Measurements from ENCODE around the gene IMPDH1. TPM values are rescaled to one million over a fixed set of nuclear protein-coding genes. Genes with fewer than 3 reads are reported as not detected.
"Not testable (repeated sequence)": the region's sequence is repeated elsewhere in the genome, so short reads cannot be mapped to it uniquely, and the experiment has no call there.

IMPDH1 gene
- total RNA-seq (2014; rRNA removed): 53.5 and 53.7 TPM in 2 replicates
- polyA plus RNA-seq (2012): 44.6 TPM

DNA sequence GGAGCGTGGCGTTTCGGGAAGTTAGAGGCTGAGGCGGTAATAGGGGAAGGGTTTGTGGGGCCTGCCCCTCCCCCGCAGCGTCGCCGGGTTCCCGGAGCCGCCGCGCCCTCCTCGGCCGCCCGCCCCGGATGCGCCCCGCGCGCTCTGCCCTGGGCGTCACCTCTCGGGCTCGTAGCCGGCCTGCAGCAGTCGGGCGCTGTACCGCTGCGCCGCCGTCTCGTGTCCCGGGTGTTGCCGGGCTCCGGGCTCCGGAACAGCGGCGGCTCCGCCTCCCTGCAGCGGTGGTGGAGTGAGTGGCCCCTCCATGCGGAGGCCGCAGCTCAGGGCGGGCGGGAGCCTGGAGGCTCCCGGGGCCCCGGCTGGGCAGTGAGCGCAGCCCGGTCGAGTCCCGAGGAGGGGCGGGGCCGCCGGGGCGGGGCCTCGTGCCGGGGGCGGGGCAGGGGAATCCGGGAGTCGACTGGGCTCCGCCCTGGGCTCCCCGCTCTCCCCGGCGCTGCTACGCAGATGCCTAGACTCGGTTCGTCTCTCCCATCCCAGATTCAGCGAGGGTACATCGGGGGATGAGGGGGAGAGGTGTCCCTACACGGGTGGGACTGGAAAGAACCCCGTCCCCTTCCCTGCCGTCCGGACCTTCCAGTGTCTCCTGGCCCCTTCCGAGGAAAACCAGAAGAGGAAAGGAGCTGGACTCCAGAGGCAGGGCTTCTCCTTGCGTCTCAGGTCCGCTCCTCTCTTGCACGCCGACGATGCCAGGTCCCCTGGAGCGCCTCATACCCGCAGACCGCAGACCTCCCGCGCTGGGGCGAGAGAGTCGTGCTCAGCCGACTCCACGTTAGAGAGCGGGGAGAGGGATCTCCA, at the start of gene IMPDH1:
TSS of gene IMPDH1 (minus strand) at position 387 of the 855 bp plus-strand sequence. CDS start at position 306, 81 bp downstream.
- peak; percentile 73 for DNase-seq (ENCODE audit: low read depth)

DNA sequence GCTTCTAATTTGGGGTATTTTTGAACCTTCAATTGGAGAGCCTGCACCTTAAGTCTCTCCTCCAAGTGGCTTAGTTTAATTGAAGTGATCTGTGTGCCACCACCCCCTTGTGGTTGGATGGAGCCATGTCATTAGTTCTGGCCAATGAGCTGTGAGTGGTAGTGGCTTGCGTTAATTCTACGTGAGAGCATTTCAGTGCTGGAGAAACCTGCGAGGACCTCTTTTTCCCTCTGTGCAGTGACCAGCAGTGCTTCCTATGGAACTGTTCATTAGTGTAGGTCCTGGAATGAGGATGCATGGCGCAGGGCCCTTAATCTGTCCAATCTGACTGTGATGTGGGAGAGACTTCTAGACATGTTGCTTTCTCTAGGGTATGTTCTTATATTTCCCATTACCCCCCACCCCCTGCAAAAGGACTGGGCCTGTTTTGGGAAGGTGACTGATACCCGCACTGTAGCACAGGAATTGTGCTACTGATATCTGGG, 49.7 kb upstream of the IMPDH1 start:
- DNase-seq (ENCODE audit: low read depth): peak; percentile 70

DNA sequence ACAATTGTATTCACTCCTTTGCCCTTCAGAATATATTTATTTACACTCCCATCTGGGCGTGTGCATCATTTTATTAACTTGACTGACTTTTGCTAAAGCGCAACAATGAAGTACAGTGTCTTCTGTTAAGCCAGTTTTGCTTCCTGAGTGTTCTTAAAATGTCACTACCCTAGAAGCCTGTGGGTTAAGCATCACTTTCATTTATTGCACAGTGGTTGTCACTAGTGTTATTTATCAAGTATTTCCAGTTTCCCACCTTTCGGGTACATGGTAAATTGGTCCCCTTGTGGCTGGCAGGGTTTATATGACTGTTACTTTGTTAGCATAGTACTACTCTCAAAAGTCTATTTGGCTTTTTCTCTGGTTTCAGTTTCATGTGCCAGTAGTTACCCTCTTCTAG, 49.2 kb upstream of the IMPDH1 start:
- DNase-seq (ENCODE audit: low read depth): no peak

GRCh38 chr7:128457385-128457784, 47.6 kb upstream of the IMPDH1 start:
- DNase-seq (ENCODE audit: low read depth): not testable (repeated sequence)

DNA sequence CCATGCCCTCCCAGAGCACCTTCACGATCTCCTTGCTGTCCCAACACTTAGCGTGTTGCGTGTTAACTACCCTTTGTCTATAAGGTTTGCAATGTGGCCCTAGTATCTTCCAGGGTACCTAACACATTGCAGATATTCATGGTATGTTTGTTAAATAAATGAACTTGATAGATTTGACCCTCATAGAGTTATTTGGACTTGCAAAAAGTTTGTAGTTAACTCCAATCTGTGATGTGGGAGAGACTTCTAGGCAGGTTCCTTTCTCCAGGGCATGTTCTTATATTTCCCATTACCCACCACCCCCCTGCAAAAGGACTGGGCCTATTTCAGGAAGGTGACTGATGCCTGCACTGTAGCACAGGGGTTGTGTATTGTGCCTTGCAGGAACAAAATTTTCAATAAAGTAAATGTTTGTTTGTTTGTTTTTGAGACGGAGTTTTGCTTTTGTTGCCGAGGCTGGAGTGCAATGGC, 46.5 kb upstream of the IMPDH1 start:
- DNase-seq (ENCODE audit: low read depth): no peak

- DNase-seq (ENCODE audit: low read depth): peak; percentile 99
Measured at GRCh38 chr7:128455543-128456254, 45.9 kb upstream of the IMPDH1 start, which contains the start of gene HILPDA. Gene HILPDA (plus strand): TSS chr7:128455878. CDS start chr7:128457269, 1,391 bp downstream.

GRCh38 chr7:128454808-128455542, 45.2 kb upstream of the IMPDH1 start:
- DNase-seq (ENCODE audit: low read depth): peak; percentile 46

DNA sequence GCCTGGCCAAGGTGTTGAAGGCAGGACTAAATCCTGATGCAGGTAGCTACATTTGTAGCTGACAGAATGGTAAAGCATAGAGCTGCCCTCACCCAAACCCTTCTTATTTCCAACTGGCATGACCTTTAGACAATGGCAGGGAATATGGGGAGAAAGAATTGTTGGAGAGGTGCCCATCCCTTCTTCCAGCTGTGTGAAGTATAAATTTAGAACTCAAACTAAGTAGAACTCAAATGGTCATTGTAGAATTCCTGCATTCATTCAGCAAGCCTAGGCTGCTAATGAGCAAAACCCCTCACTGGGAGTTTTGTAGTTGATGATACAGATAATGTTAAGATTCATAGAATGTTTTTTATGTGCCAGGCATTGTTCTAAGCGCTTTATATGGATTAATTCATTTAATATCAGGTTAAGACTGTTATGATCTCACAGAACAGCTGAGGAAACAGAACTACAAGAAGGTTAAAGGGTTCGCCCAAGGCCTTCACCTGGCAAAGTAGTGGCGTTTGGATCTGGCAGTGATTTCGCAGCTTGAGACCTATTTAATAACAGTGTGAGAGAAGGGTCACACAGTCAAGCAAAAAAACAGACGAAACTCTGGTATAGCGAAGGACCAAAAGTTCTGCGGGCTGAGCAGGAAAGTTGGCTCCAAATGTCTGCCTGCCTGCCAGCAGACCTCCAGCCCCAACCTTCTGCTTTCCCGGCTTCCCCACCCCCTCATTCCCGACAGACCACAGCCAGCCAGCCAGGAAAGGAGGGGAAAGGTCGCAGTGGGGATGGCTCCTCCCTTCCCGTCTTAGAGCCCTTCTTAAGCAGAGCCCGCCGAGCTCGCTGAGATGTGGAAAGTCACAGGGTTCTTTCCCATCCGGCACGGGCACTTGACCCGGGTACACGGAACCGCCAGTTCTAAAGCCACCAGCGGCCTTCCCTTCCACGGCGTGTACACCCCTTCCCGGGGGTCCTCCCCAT, 44.3 kb upstream of the IMPDH1 start:
- peak; percentile 61 for DNase-seq (ENCODE audit: low read depth)

DNA sequence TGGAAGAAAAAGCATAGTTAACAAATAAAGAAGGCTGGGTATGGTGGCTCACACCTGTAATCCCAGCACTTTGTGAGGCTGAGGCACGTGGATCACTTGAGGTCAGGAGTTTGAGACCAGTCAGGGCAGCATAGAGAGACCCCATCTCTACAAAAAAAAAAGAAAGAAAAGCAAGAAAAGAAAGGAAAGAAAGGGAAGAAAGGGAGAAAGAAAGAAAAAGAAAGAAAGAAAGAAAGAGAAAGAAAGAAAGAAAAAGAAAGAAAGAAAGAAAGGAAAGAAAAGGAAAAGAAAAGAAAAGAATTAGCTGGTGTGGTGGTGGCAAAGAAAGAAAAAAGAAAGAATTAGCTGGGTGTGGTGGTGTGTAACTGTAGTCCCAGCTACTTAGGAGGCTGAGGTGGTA, 42.8 kb upstream of the IMPDH1 start:
- no peak for DNase-seq (ENCODE audit: low read depth)

DNA sequence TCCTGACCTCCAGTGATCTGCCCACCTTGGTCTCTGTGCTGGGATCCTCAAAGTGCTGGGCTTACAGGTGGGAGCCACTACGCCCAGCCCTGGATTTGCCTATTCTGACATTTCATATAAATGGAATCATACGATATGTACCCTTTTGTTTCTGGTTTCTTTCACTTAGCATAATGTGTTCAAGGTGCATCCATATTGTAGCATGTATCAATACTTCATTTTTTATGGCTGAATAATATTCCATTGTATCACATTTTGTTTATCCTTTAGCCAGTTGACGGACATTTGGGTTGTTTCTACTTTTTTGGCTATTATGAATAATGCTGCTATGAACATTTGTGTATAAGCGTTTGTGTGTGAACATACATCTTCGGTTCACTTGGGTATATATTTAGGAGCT, 41.1 kb upstream of the IMPDH1 start:
- no peak for DNase-seq (ENCODE audit: low read depth)

DNA sequence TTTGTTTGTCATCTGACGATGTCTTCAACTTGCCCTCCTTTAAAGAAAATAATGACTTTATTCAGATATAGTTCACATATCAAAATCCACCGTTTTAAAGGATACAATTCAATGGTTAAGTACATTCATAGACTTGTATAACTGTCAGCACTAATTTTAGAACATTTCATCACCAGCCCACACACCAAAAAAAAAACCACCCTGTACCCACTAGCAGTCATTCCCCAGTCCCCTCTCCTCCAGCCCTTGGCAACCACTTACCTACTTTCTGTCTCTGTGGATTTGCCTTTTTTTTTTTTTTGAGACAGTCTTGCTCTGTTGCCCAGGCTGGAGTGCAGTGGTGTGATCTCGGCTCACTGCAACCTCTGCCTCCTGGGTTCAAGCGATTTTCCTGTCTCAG, 40.6 kb upstream of the IMPDH1 start:
- DNase-seq (ENCODE audit: low read depth): no peak

DNA sequence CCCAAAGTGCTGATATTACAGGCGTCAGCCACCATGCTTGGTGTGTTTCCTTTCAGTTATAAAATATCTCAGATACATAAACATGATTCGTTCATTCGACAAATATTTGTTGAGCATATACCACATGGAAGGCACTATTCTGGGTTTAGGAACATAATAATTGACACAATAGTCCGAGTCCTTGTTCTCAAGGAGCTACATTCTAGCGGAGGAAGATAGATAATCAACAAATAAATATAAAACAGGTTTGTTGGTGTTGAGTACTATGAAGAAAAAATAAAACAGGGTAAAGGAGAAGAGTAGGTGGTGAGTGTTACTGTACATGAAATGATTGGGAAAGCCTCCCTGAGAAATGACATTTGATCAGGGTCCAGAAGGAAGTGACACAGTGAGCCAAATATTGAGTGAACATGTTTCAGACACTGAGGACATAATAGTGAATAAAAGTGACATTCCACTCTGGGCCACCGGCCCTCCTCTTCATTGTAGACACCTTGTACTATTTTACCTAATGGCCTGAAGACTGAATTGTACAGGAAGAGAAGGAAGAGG, 39.0 kb upstream of the IMPDH1 start:
- no peak for DNase-seq (ENCODE audit: low read depth)

DNA sequence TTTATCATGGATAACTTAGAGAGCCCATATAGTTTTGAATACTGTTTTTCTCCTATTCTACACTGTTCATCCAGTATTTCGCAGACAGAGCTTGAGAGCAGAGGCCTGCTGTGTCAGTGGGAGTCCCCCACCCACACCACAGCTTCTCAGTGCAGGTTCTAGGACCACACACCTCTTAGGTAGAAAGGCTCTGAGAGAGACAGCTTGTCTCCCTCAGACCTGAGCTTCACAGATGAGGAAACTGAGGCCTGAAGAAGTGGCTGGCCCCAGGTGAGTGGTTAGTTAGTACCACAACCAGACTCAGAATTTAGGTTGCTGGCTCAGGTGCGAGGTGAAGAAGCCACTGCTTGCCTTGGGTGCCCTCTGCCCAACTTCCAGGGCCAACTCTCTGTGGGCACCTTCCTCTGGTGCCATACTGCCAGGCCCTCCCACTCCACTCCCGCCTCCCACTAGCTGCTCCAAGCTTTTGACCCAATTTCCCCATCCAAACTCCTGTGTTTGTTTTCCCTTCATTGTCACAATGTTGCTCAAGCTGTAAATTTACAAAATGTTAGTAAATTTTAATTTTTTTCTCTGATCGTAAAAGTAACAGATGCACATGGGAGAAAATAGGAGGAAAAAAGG, 38.3 kb upstream of the IMPDH1 start:
- no peak for DNase-seq (ENCODE audit: low read depth)

DNA sequence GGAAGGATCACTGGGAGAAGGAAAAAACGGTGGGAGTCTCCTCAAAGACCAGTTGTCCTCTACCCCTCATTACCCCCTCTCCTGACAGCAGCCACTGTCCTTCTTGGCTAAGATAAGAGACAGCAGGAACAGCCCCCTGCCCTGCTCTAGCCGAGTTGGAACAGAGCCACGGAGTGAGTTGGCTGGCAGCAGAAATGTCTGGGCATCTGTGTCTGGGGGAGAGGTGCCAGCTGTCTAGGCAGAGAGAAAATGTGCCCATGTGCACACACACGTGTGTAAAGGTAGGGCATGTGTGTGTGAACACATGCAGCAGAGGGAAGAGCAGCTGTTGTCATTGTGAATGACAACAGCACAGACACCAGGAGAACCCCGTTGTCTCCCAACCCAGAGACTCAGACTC, 36.5 kb upstream of the IMPDH1 start:
- DNase-seq (ENCODE audit: low read depth): peak; percentile 38

DNA sequence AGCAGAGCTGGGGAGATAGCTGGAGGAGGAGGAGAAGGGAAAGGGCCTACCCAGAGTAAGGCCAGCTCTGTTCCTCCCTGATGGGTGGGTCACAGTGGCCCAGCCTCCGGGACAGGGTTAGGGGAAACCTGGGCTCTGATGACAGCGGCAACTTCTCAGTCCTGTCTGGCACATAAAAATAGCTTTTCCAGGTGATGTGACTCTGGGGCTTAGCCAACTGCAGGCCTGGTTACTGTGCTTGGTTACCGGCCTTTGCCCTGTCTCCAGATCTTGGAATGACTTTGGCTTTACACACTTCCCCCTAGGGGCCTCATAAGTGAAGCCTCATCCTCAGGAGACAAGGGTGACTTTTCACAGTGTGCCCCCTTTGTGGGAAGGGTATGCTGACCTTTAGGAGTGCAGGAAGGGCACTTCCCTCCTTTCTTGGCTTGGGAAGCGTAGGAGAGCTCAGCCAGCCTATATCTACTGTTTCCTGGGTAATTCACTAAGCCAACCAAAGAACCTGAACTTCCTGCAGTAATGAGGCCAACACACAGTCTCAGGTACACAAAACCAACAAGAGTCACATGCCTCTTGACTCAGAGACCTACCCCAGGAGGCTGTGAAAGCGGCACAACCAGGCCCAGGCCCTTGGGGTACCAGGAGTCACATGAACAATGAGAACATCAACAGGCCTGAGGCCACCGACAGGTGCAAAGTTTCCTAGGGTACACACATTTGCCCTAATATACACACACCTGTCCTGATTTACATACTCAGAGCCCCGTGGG, 34.2 kb upstream of the IMPDH1 start:
- no peak for DNase-seq (ENCODE audit: low read depth)

GRCh38 chr7:128442356-128442755, 32.6 kb upstream of the IMPDH1 start:
- DNase-seq (ENCODE audit: low read depth): no peak

DNA sequence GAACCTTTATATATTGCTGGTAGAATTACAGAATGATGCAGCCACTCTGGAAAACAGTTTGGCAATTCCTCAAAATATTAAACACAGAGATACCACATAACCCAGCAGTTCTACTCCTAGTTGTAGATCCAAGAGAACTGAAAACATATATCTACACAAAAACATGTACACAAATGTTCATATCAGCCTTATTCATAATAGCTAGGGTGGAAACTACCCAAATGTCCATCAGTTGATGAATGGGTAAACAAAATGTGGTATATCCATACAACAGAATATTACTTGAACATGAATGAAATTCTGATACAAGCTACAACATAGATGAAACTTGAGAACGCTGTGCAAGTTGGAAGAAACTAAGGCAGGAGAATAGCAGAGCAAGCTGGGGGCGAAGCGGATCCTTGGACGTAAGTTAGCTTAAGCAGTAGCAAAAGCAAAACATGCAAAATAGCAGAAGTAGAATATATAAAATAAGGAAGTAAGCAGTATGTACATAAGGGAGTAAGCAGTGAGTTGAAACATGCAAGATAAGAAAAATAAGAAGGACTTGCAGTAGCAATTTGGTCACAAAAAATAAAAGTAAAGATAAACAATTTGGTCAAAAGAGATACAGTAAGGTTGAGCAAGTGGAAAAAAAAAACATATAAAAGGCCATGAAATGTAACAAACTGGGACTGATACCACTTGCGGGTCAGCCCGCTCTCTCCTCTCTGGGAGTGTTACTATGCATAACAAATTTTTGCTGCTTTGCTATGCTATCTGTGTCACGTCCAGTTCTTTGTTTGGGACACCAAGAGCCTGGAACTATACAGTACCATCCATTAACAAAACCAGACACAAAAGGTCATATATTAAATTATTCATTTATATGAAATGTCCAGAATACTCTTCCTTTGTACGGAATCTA, 27.9 kb upstream of the IMPDH1 start:
- no peak for DNase-seq (ENCODE audit: low read depth)

DNA sequence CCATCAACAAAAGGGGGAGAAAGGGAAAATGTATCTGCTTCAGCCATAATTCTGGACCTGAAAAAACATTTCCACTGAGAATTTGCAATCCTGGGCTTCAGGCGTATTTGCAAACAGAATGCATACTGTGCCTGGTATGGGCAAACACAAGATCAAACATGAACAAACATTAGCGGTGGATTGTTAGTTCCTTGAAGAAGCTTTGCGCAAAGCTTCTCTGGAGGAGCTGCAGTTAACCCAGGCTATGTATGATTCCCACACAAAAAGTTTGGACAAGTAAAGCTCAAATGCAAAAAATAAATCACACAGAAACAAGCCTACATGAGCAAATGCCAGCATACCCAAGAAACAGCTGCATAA, 25.5 kb upstream of the IMPDH1 start:
- no peak for DNase-seq (ENCODE audit: low read depth)
